ENCODE results near the gene CAV1. TPM values are rescaled to one million over a fixed set of nuclear protein-coding genes. Genes with fewer than 3 reads are reported as not detected.

CAV1 gene
- polyA plus RNA-seq, 4 donors: 3.1 to 57.3 (median 25.6) TPM

- H3K9me3 ChIP-seq (ENCODE audit: control insufficient read depth in 2 of 2, insufficient read depth in 1 of 2, low read depth in 1 of 2, low read length in 1 of 2): no peaks in the 10 kb centered on the region
- no peak overlapping the region for H3K4me3 ChIP-seq (ENCODE audit: low read depth in 1 of 3, low read length in 3 of 3)
- peaks cover 0 to 13% (median 0%) of the 10 kb centered on the region in 3 donors for H3K4me1 ChIP-seq (ENCODE audit: control insufficient read depth in 3 of 3, insufficient read depth in 2 of 3, low read depth in 1 of 3, low read length in 2 of 3)
- H3K27me3 ChIP-seq (ENCODE audit: control insufficient read depth in 3 of 3, insufficient read depth in 3 of 3, low read length in 3 of 3): no peaks in the 10 kb centered on the region
- no peak for FAIRE-seq
- DNase-seq: peak in 1 of 2 donors; percentile 38
- WGBS, 3 donors: 74 to 84% (median 81%) methylated on average over 3 of the region's 3 CpGs
- no peaks in the 10 kb centered on the region for H3K36me3 ChIP-seq (ENCODE audit: control insufficient read depth in 3 of 3, insufficient read depth in 2 of 3, low read depth in 1 of 3, low read length in 3 of 3)
- H3K27ac ChIP-seq (ENCODE audit: low read depth in 1 of 3, low read length in 2 of 3): no peak overlapping the region
Measured at GRCh38 chr7:116572036-116572435, 47.2 kb downstream of the CAV1 start.

GRCh38 chr7:116573541-116573940 lies 48.7 kb downstream of the CAV1 start:
- no peak for FAIRE-seq
- no peak overlapping the region for H3K27ac ChIP-seq (ENCODE audit: low read depth in 1 of 3, low read length in 2 of 3)

GRCh38 chr7:116574025-116574822 lies 49.4 kb downstream of the CAV1 start:
- 31 to 51% (median 44%) methylated on average over 2 of the region's 2 CpGs for WGBS, 3 donors
- peak; percentile 22 to 57 for DNase-seq

More at GRCh38 chr7:116573541-116573940, 48.7 kb downstream of the CAV1 start:
- DNase-seq: no peak
- Histone ChIP-seq H3K27me3 (ENCODE audit: control insufficient read depth in 3 of 3, insufficient read depth in 3 of 3, low read length in 3 of 3) (no peaks in the 10 kb centered on the region), H3K4me3 (ENCODE audit: low read depth in 1 of 3, low read length in 3 of 3) (no peak overlapping the region), H3K36me3 (ENCODE audit: control insufficient read depth in 3 of 3, insufficient read depth in 2 of 3, low read depth in 1 of 3, low read length in 3 of 3) (no peaks in the 10 kb centered on the region), H3K9me3 (ENCODE audit: control insufficient read depth in 2 of 2, insufficient read depth in 1 of 2, low read depth in 1 of 2, low read length in 1 of 2) (no peaks in the 10 kb centered on the region), H3K4me1 (ENCODE audit: control insufficient read depth in 3 of 3, insufficient read depth in 2 of 3, low read depth in 1 of 3, low read length in 2 of 3) (peaks cover 0 to 17% (median 0%) of the 10 kb centered on the region in 3 donors)

GRCh38 chr7:116575853-116576252 lies 51.0 kb downstream of the CAV1 start:
- Histone ChIP-seq H3K36me3 (ENCODE audit: control insufficient read depth in 3 of 3, insufficient read depth in 2 of 3, low read depth in 1 of 3, low read length in 3 of 3) (no peaks in the 10 kb centered on the region), H3K27ac (ENCODE audit: low read depth in 1 of 3, low read length in 2 of 3) (no peak overlapping the region), H3K4me1 (ENCODE audit: control insufficient read depth in 3 of 3, insufficient read depth in 2 of 3, low read depth in 1 of 3, low read length in 2 of 3) (peaks cover 0 to 17% (median 0%) of the 10 kb centered on the region in 3 donors), H3K9me3 (ENCODE audit: control insufficient read depth in 2 of 2, insufficient read depth in 1 of 2, low read depth in 1 of 2, low read length in 1 of 2) (peaks cover 0 to 2% of the 10 kb centered on the region in 2 donors), H3K27me3 (ENCODE audit: control insufficient read depth in 3 of 3, insufficient read depth in 3 of 3, low read length in 3 of 3) (no peaks in the 10 kb centered on the region), H3K4me3 (ENCODE audit: low read depth in 1 of 3, low read length in 3 of 3) (no peak overlapping the region)
- 79 to 90% (median 87%) methylated on average over 1 of the region's 1 CpG for WGBS, 3 donors
- FAIRE-seq (no peak), DNase-seq (no peak)

More at GRCh38 chr7:116574025-116574822, 49.4 kb downstream of the CAV1 start:
- H3K4me3 ChIP-seq (ENCODE audit: low read depth in 1 of 3, low read length in 3 of 3): no peak overlapping the region
- H3K4me1 ChIP-seq (ENCODE audit: control insufficient read depth in 3 of 3, insufficient read depth in 2 of 3, low read depth in 1 of 3, low read length in 2 of 3): peaks cover 0 to 17% (median 0%) of the 10 kb centered on the region in 3 donors
- no peak for FAIRE-seq
- peak overlapping the region in 1 of 3 donors; percentile 13 for H3K27ac ChIP-seq (ENCODE audit: low read depth in 1 of 3, low read length in 2 of 3)
- H3K36me3 ChIP-seq (ENCODE audit: control insufficient read depth in 3 of 3, insufficient read depth in 2 of 3, low read depth in 1 of 3, low read length in 3 of 3): no peaks in the 10 kb centered on the region
- H3K9me3 ChIP-seq (ENCODE audit: control insufficient read depth in 2 of 2, insufficient read depth in 1 of 2, low read depth in 1 of 2, low read length in 1 of 2): peaks cover 0 to 2% of the 10 kb centered on the region in 2 donors
- no peaks in the 10 kb centered on the region for H3K27me3 ChIP-seq (ENCODE audit: control insufficient read depth in 3 of 3, insufficient read depth in 3 of 3, low read length in 3 of 3)

- Histone ChIP-seq H3K27me3 (ENCODE audit: control insufficient read depth in 3 of 3, insufficient read depth in 3 of 3, low read length in 3 of 3) (no peaks in the 10 kb centered on the region), H3K4me1 (ENCODE audit: control insufficient read depth in 3 of 3, insufficient read depth in 2 of 3, low read depth in 1 of 3, low read length in 2 of 3) (peaks cover 0 to 13% (median 0%) of the 10 kb centered on the region in 3 donors), H3K9me3 (ENCODE audit: control insufficient read depth in 2 of 2, insufficient read depth in 1 of 2, low read depth in 1 of 2, low read length in 1 of 2) (peaks cover 0 to 2% of the 10 kb centered on the region in 2 donors), H3K36me3 (ENCODE audit: control insufficient read depth in 3 of 3, insufficient read depth in 2 of 3, low read depth in 1 of 3, low read length in 3 of 3) (no peaks in the 10 kb centered on the region), H3K4me3 (ENCODE audit: low read depth in 1 of 3, low read length in 3 of 3) (no peak overlapping the region), H3K27ac (ENCODE audit: low read depth in 1 of 3, low read length in 2 of 3) (peak overlapping the region in 1 of 3 donors; percentile 29)
- FAIRE-seq: no peak
- WGBS, 3 donors: 71 to 78% (median 72%) methylated on average over 7 of the region's 7 CpGs
- no peak for DNase-seq
Measured at GRCh38 chr7:116576350-116577319, 51.8 kb downstream of the CAV1 start.

GRCh38 chr7:116577320-116577871 lies 52.6 kb downstream of the CAV1 start:
- FAIRE-seq (no peak), DNase-seq (no peak)
- Histone ChIP-seq H3K27ac (ENCODE audit: low read depth in 1 of 3, low read length in 2 of 3) (peak overlapping the region in 1 of 3 donors; percentile 41), H3K27me3 (ENCODE audit: control insufficient read depth in 3 of 3, insufficient read depth in 3 of 3, low read length in 3 of 3) (no peaks in the 10 kb centered on the region), H3K4me3 (ENCODE audit: low read depth in 1 of 3, low read length in 3 of 3) (no peak overlapping the region), H3K4me1 (ENCODE audit: control insufficient read depth in 3 of 3, insufficient read depth in 2 of 3, low read depth in 1 of 3, low read length in 2 of 3) (peaks cover 0 to 12% (median 0%) of the 10 kb centered on the region in 3 donors), H3K36me3 (ENCODE audit: control insufficient read depth in 3 of 3, insufficient read depth in 2 of 3, low read depth in 1 of 3, low read length in 3 of 3) (no peaks in the 10 kb centered on the region), H3K9me3 (ENCODE audit: control insufficient read depth in 2 of 2, insufficient read depth in 1 of 2, low read depth in 1 of 2, low read length in 1 of 2) (peaks cover 0 to 2% of the 10 kb centered on the region in 2 donors)
- WGBS, 3 donors: 46 to 75% (median 52%) methylated on average over 6 of the region's 6 CpGs

- no peak for DNase-seq
- Histone ChIP-seq H3K4me1 (ENCODE audit: control insufficient read depth in 3 of 3, insufficient read depth in 2 of 3, low read depth in 1 of 3, low read length in 2 of 3) (peaks cover 0 to 12% (median 2%) of the 10 kb centered on the region in 3 donors), H3K36me3 (ENCODE audit: control insufficient read depth in 3 of 3, insufficient read depth in 2 of 3, low read depth in 1 of 3, low read length in 3 of 3) (no peaks in the 10 kb centered on the region), H3K9me3 (ENCODE audit: control insufficient read depth in 2 of 2, insufficient read depth in 1 of 2, low read depth in 1 of 2, low read length in 1 of 2) (peaks cover 0 to 2% of the 10 kb centered on the region in 2 donors), H3K27me3 (ENCODE audit: control insufficient read depth in 3 of 3, insufficient read depth in 3 of 3, low read length in 3 of 3) (no peaks in the 10 kb centered on the region), H3K27ac (ENCODE audit: low read depth in 1 of 3, low read length in 2 of 3) (no peak overlapping the region), H3K4me3 (ENCODE audit: low read depth in 1 of 3, low read length in 3 of 3) (no peak overlapping the region)
- FAIRE-seq: no peak
- 89 to 94% (median 93%) methylated on average over 3 of the region's 3 CpGs for WGBS, 3 donors
Measured at GRCh38 chr7:116578526-116578925, 53.7 kb downstream of the CAV1 start.

GRCh38 chr7:116579322-116579721 lies 54.5 kb downstream of the CAV1 start:
- Histone ChIP-seq H3K27me3 (ENCODE audit: control insufficient read depth in 3 of 3, insufficient read depth in 3 of 3, low read length in 3 of 3) (no peaks in the 10 kb centered on the region), H3K36me3 (ENCODE audit: control insufficient read depth in 3 of 3, insufficient read depth in 2 of 3, low read depth in 1 of 3, low read length in 3 of 3) (no peaks in the 10 kb centered on the region), H3K4me1 (ENCODE audit: control insufficient read depth in 3 of 3, insufficient read depth in 2 of 3, low read depth in 1 of 3, low read length in 2 of 3) (peaks cover 0 to 6% (median 2%) of the 10 kb centered on the region in 3 donors), H3K4me3 (ENCODE audit: low read depth in 1 of 3, low read length in 3 of 3) (no peak overlapping the region), H3K9me3 (ENCODE audit: control insufficient read depth in 2 of 2, insufficient read depth in 1 of 2, low read depth in 1 of 2, low read length in 1 of 2) (peaks cover 0 to 2% of the 10 kb centered on the region in 2 donors), H3K27ac (ENCODE audit: low read depth in 1 of 3, low read length in 2 of 3) (no peak overlapping the region)
- 89 to 98% (median 96%) methylated on average over 1 of the region's 1 CpG for WGBS, 3 donors
- FAIRE-seq (no peak), DNase-seq (no peak)
